ENCODE data around the gene CCDC57. TPM values are rescaled to one million over a fixed set of nuclear protein-coding genes. Genes with fewer than 3 reads are reported as not detected.

Gene CCDC57
- total and polyA plus RNA-seq, 2 of the 8 experiments (the other 6 are each of a cell fraction or from before 2014, with no cell fraction given): 8.4 to 12.9 TPM

- peaks cover 34 to 66% (median 61%) of the 10 kb centered on the region in 4 experiments for H3K27me3 ChIP-seq (replicated peaks in 1 of 4; ENCODE audit: control insufficient read depth in 3 of 4, extremely low read depth in 1 of 4, insufficient read depth in 3 of 4, low read length in 3 of 4)
- CTCF ChIA-PET (ENCODE audit: partially characterized antibody): interaction anchor here (0.7 to 1.8 kb wide), 5 partner anchors 19 to 158 kb away, joined by 3 read pairs; no protein-coding TSS in a partner anchor
Measured at GRCh38 chr17:82177761-82178498, 34.7 kb downstream of the CCDC57 start.

More at GRCh38 chr17:82177761-82178498, 34.7 kb downstream of the CCDC57 start:
- Histone ChIP-seq H3K23ac (ENCODE audit: insufficient read length) (no peak overlapping the region), H4K91ac (replicated peaks; ENCODE audit: insufficient read length, low read length) (no peak overlapping the region), H2AK5ac (ENCODE audit: low read depth, low read length) (no peak overlapping the region), H2AFZ (ENCODE audit: low read length) (no peak overlapping the region), H3K4me2 (ENCODE audit: insufficient read depth in 1 of 2, low read depth in 2 of 2, low read length in 2 of 2) (no peak overlapping the region), H4K8ac (ENCODE audit: extremely low read depth, insufficient read depth, low read length) (no peak overlapping the region; the same call in 1 of the 2 replicates), H3K4ac (replicated peaks; ENCODE audit: insufficient read length, low read depth, low read length) (no peak overlapping the region), H2BK120ac (replicated peaks; ENCODE audit: low read depth, low read length) (no peak overlapping the region), H3K36me3 (ENCODE audit: control insufficient read depth in 2 of 4, insufficient read depth in 4 of 4, low read length in 3 of 4) (0 out of 8 replicates have a peak, but pooled peaks cover 0 to 1% (median 0%) of the 10 kb centered on the region in 4 experiments), H2BK20ac (ENCODE audit: low read length) (no peak overlapping the region), H3K4me1 (replicated peaks in 1 of 4; ENCODE audit: control insufficient read depth in 3 of 4, insufficient read depth in 4 of 4, low read length in 3 of 4) (peaks cover 8 to 20% (median 14%) of the 10 kb centered on the region in 4 experiments), H2BK12ac (ENCODE audit: low read depth, low read length) (no peak overlapping the region), H3K9ac (replicated peaks in 1 of 4; ENCODE audit: extremely low read depth in 1 of 4, low read depth in 3 of 4, low read length in 3 of 4) (no peak overlapping the region), H3K56ac (replicated peaks; ENCODE audit: insufficient read length, low read depth, low read length) (no peak overlapping the region), H4K5ac (ENCODE audit: insufficient read length, low read depth, low read length) (no peak overlapping the region), H2BK5ac (ENCODE audit: low read depth, low read length) (no peak overlapping the region), H3K23me2 (ENCODE audit: low read depth, low read length) (no peaks in the 10 kb centered on the region), H3K4me3 (ENCODE audit: extremely low read depth in 1 of 4, insufficient read depth in 2 of 4, low read depth in 3 of 4, low read length in 4 of 4) (no peak overlapping the region), H3K14ac (ENCODE audit: insufficient read length) (no peak overlapping the region), H4K20me1 (replicated peaks in 1 of 2; ENCODE audit: control insufficient read depth in 1 of 2, insufficient read depth in 2 of 2, low read length in 2 of 2) (peaks cover 28 to 40% of the 10 kb centered on the region in 2 experiments), H3K27ac (ENCODE audit: low read depth, low read length) (no peak overlapping the region), H3K79me2 (ENCODE audit: control insufficient read depth in 1 of 2, insufficient read depth in 2 of 2, low read length in 2 of 2) (no peaks in the 10 kb centered on the region), H2BK15ac (ENCODE audit: low read length) (no peak overlapping the region), H3K18ac (ENCODE audit: extremely low read depth, low read length) (no peak overlapping the region), H3K79me1 (ENCODE audit: low read depth, low read length) (no peaks in the 10 kb centered on the region), H3K9me3 (ENCODE audit: insufficient read depth in 2 of 2, low read depth in 1 of 2, low read length in 1 of 2) (no peaks in the 10 kb centered on the region)
- DNase-seq (ENCODE audit: low read depth in 1 of 2, low spot score in 2 of 2) (no peak), FAIRE-seq (no peak)
- POLR2A ChIA-PET (ENCODE audit: partially characterized antibody): interaction anchor here (1.2 kb wide), 1 partner anchor 12 kb away, joined by 3 read pairs; no protein-coding TSS in a partner anchor
- WGBS, 2 experiments (ENCODE audit: extremely low coverage in 1 of 2, insufficient coverage in 1 of 2, insufficient read length in 1 of 2, insufficient replicate concordance in 2 of 2, low coverage in 1 of 2, low lambda C conversion rate in 2 of 2, missing lambda C conversion rate in 1 of 2): 87% methylated on average over 13 of the region's 13 CpGs; no CpG with 5 or more reads in 1 of the 2 experiments
- TF ChIP-seq POU5F1 (IDR thresholded peaks at IDR 0.05; ENCODE audit: low read depth, low read length): no peak
- no peak for TF ChIP-seq JUND (IDR thresholded peaks at IDR 0.05; ENCODE audit: low read length)
- no peak for TF ChIP-seq TBP (IDR thresholded peaks at IDR 0.05; ENCODE audit: low read depth, low read length)
- no peak for TF ChIP-seq SRF (IDR thresholded peaks at IDR 0.05; ENCODE audit: low read depth, low read length)
- no peak for TF ChIP-seq CEBPB (IDR thresholded peaks at IDR 0.05; ENCODE audit: low read depth, low read length)
- TF ChIP-seq CTBP2 (IDR thresholded peaks at IDR 0.05; ENCODE audit: borderline replicate concordance, insufficient read depth, insufficient read length, low read length): no peak
- TF ChIP-seq GTF2F1 (IDR thresholded peaks at IDR 0.05; ENCODE audit: borderline replicate concordance, low read depth, low read length): no peak
- no peak for TF ChIP-seq POLR2A (IDR thresholded peaks at IDR 0.05; ENCODE audit: control extremely low read depth in 1 of 2, low read depth in 2 of 2, low read length in 2 of 2)
- no peak for TF ChIP-seq CHD1 (IDR thresholded peaks at IDR 0.05; ENCODE audit: low read depth, low read length)
- TF ChIP-seq TAF1 (IDR thresholded peaks at IDR 0.05; ENCODE audit: low read depth, low read length): no peak
